Subcutaneous adipose tissue (tissue), 4 donors: ENCODE data around the gene CCDC160. TPM values are rescaled to one million over a fixed set of nuclear protein-coding genes. Genes with fewer than 3 reads are reported as not detected.

Experiments
- total RNA-seq, 4 donors: library from RNA; depleted of rRNA; stranded (reverse); fragments of >200 nt; gene quantifications; one replicate each; pipeline ENCODE4 v1.1.0, GENCODE V29; 2016
- TF ChIP-seq, protein P1 (sequence below): fragments of 450-650 bp; IDR thresholded peaks from one replicate; pipeline ENCODE4 v1.5.1; 2016; ENCODE audit warnings: low read depth, mild to moderate bottlenecking, control low read depth, antibody characterized with exemption, moderate library complexity

Gene CCDC160
- total RNA-seq, result under 1 TPM in 1 of 4 donors, not detected in 3; 0.22 TPM

DNA sequence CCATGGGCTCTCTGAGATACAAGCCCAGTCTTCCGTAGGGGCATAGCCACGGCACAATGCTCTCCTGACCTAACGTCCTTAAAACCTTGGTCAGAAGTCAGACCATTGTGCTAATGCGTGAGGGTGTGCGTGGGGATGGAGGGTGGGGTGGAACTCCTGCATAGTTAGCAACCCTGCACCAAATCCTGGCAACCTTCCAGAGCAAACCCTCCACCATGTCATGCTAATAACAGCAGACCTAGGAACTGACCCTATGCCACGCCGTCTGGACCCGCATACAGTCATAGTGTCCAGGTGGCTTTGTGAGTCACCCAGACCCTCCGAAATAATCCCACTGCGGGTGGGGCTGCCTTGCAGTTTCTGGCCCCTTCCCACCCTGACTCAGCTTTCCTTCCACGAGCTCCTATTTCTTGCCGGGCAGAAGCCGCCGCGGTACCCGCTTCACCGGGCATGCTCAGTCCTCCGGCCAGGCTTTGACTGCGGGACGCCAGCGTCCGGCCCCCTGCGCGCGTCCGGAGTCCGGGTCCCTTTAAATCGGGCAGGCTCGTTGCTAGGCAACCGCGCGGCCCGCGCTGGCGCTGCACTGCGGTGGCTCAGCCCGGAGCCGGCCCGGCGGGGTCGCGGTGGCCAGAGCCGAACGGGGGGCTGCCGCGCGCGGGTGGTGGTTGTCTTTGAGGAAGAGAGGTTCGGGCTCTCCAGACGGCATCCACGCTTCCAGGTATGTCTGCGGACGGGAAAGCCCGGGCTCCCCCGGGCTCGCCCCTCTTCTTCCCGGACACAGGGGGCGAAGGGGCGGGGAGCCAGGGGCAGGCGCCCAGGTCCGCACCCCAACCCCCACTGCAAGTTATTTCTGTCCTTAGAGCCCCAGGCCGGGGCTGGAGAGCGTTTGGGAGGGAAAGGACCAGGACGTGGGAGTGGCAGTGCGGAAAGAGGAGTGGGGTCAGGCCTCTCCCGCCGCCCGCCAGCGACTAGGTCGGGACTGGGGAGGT is at the start of gene CCDC160:
CCDC160 (plus strand) TSS at position 557 of the 989 bp plus-strand sequence. CDS start 7,619 bp downstream, outside the sequence.
- TF ChIP-seq, protein P1, sequence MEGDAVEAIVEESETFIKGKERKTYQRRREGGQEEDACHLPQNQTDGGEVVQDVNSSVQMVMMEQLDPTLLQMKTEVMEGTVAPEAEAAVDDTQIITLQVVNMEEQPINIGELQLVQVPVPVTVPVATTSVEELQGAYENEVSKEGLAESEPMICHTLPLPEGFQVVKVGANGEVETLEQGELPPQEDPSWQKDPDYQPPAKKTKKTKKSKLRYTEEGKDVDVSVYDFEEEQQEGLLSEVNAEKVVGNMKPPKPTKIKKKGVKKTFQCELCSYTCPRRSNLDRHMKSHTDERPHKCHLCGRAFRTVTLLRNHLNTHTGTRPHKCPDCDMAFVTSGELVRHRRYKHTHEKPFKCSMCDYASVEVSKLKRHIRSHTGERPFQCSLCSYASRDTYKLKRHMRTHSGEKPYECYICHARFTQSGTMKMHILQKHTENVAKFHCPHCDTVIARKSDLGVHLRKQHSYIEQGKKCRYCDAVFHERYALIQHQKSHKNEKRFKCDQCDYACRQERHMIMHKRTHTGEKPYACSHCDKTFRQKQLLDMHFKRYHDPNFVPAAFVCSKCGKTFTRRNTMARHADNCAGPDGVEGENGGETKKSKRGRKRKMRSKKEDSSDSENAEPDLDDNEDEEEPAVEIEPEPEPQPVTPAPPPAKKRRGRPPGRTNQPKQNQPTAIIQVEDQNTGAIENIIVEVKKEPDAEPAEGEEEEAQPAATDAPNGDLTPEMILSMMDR, result no peak

DNA sequence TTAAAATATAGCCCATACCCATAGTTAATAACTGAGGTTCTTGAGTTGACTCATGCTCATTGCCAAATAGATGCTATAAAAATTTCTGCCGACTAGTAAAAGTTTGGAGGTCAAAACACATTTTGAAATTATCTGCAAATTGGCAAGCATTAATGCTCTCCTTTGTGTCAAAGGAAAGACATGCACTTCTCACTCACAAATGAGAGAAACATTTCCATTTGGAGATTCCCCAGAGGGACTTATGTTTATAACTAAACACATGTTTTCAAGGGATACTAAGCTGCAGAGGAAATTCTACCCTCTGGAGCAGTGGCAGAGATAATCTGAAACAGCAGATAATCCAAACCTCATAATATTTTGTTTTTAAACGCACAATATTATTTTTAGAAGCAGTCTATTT is 45.7 kb upstream of the CCDC160 start:
- TF ChIP-seq, protein P1, result no peak

DNA sequence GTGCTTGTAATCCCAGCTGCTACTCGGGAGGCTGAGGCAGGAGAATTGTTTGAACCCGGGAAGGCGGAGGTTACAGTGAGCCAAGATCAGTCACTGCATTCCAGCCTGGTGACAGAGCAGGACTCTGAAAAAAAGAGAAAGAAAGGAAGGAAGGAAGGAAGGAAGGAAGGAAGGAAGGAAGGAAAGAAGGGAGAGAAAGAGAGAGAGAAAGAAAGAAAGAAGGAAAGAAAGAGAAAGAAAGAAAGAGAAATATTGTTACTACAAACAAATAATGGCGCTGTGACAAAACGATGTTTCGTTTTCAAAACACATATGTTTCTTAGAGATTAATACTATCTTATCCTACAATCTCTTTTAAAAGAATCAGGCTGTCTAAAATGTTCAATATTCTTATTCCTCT is 42.1 kb upstream of the CCDC160 start:
- TF ChIP-seq, protein P1, result no peak

DNA sequence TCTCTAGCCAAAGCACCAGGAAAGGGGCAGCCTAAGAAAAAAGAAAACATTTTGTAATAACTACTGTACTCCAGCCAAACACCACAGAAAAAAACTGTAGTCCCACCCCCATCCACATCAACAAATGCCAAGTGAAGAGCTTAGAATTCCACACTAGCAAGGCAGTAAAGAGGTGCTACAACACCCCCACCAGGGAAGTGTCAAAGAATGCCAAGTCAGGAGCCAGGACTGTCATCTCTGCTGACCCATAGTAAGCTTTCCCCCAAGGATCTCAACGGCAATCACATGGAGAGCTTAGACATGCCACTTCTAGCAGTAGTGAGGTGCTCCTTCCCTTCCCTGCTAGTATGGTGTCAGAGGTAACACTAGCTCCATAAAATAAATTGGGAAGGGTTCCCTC is 34.4 kb upstream of the CCDC160 start:
- TF ChIP-seq, protein P1, result no peak

DNA sequence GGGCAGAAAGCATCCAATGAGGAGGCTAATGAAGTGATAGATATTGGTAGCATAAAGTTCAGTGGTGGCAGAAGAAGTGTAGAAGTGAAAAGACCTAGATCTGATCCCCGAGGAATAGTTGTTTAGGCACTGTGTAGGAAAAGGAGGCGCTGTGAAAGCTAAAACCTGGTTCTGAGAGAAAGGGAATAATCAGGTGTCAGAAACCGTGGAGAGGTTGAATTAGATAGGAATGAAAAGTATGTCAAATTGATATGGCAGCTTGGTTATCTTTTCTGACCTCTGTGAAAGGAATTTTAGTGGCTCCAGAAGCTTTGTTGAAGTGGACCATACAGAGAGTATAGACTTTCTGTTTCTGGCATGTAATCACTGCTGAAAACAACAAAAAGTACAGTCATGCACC is 30.8 kb upstream of the CCDC160 start:
- TF ChIP-seq, protein P1, result no peak

DNA sequence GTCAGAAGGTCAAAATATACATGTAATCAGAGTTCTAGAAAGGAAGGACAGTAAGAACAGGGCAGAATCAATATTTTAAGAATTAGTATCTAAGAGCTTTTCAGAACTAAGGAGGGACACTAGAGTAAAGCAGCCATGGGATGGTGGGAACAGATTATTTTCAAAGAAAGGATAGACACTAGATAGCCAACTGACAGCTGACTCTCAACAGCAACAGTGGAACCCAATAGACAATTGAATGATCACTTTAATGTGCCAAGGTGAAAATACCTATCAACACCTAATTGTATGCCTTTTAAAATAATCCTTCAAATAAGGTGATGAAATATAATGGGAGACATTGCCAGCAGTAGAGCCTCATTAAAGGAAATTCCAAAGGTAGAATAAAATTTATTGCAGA is 26.5 kb upstream of the CCDC160 start:
- TF ChIP-seq, protein P1, result no peak

DNA sequence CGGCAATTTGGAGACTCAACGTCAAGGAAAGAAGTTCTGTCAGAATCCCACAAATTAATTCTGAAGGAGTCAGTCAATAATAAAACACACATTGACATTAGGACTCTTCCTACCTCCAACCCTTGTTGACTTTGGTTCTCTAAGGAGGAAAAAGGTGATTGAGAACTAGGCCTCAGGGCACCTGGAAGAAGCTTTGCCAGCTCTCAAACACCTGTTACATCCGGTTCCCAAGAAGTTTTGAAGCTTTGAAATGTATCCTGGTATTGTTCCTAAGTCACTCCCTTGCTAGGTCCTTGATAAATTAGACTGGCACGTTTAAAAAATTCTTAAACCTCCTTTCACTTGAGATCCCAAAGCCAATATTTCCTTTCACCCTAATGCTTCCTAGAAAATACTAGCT is 1.7 kb upstream of the CCDC160 start:
- TF ChIP-seq, protein P1, result no peak
